GM23338 (cell line): ENCODE data around the gene CACNA2D3. TPM values are rescaled to one million over a fixed set of nuclear protein-coding genes. Genes with fewer than 3 reads are reported as not detected.

Experiments used
- ATAC-seq: fragments of 200-7000 bp; cut with Tn5 transposase; 3 replicates; pipeline ENCODE4 v1.9.1; 2020
- DNase-seq: peaks from one replicate; pipeline ENCODE4 v3.0.0-alpha.2; 2015; ENCODE audit warnings: low spot score
- H2AFZ ChIP-seq: fragments of 200-600 bp; sonication (generic); 2 replicates; pipeline ENCODE4 v1.8.0; 2016; ENCODE audit warnings: antibody characterized with exemption, mild to moderate bottlenecking, moderate library complexity
- H3F3A ChIP-seq: fragments of 200-600 bp; sonication (generic); replicated peaks from 2 replicates; pipeline ENCODE4 v1.8.0; 2017; ENCODE audit warnings: antibody characterized with exemption, mixed run types, low read depth
- H3K27ac ChIP-seq: fragments of 200-600 bp; sonication (generic); 2 replicates; pipeline ENCODE4 v1.6.1; 2016; ENCODE audit warnings: low read depth
- H3K27me3 ChIP-seq: fragments of 200-600 bp; sonication (generic); 2 replicates; pipeline ENCODE4 v1.8.0; 2016; ENCODE audit warnings: mild to moderate bottlenecking, mixed run types, moderate library complexity; ENCODE audit not compliant: insufficient read depth
- H3K36me3 ChIP-seq: fragments of 200-600 bp; sonication (generic); 2 replicates; pipeline ENCODE4 v1.8.0; 2016; ENCODE audit warnings: mild to moderate bottlenecking; ENCODE audit not compliant: insufficient read depth
- H3K4me1 ChIP-seq: fragments of 200-600 bp; sonication (generic); 2 replicates; pipeline ENCODE4 v1.8.0; 2016; ENCODE audit warnings: mild to moderate bottlenecking, moderate library complexity; ENCODE audit not compliant: insufficient read depth
- H3K4me2 ChIP-seq: fragments of 200-600 bp; sonication (generic); 2 replicates; pipeline ENCODE4 v1.7.1; 2017; ENCODE audit warnings: mixed run types
- H3K4me3 ChIP-seq: fragments of 200-600 bp; sonication (generic); 2 replicates; pipeline ENCODE4 v1.6.1; 2016; ENCODE audit warnings: mixed run types
- H3K79me2 ChIP-seq: fragments of 200-600 bp; sonication (generic); replicated peaks from 2 replicates; pipeline ENCODE4 v1.8.0; 2017; ENCODE audit warnings: mild to moderate bottlenecking; ENCODE audit not compliant: insufficient read depth
- H3K9me2 ChIP-seq: fragments of 200-600 bp; sonication (generic); 2 replicates; pipeline ENCODE4 v1.8.0; 2017; ENCODE audit not compliant: insufficient read depth
- H4K20me1 ChIP-seq: fragments of 200-600 bp; sonication (generic); replicated peaks from 2 replicates; pipeline ENCODE4 v1.8.0; 2017; ENCODE audit warnings: mild to moderate bottlenecking; ENCODE audit not compliant: insufficient read depth
- H3K27ac Mint-ChIP-seq: 2 replicates; pipeline ENCODE4 v1.8.0; 2020; ENCODE audit warnings: inconsistent platforms, mild to moderate bottlenecking, moderate library complexity, mixed read lengths
- H3K27me3 Mint-ChIP-seq: 3 replicates; pipeline ENCODE4 v1.8.0; 2022; ENCODE audit warnings: low read depth, mild to moderate bottlenecking, moderate library complexity, mixed read lengths, inconsistent platforms; ENCODE audit not compliant: insufficient read depth, poor library complexity
- H3K36me3 Mint-ChIP-seq: 3 replicates; pipeline ENCODE4 v1.8.0; 2021; ENCODE audit warnings: low read depth, mild to moderate bottlenecking, inconsistent platforms, moderate library complexity, mixed read lengths
- H3K4me1 Mint-ChIP-seq: 3 replicates; pipeline ENCODE4 v1.8.0; 2020; ENCODE audit warnings: mild to moderate bottlenecking, inconsistent platforms, mixed read lengths
- H3K4me3 Mint-ChIP-seq: 3 replicates; pipeline ENCODE4 v1.8.0; 2021; ENCODE audit warnings: moderate library complexity, mild to moderate bottlenecking, inconsistent platforms, mixed read lengths
- H3K9me3 Mint-ChIP-seq: 3 replicates; pipeline ENCODE4 v1.8.0; 2020; ENCODE audit warnings: moderate library complexity, mild to moderate bottlenecking, inconsistent platforms, mixed read lengths
- CREB1 ChIP-seq: fragments of 250-450 bp; sonication (Bioruptor Pico); IDR thresholded peaks from 2 replicates; pipeline ENCODE4 v1.5.0; 2020; ENCODE audit warnings: low read depth, mild to moderate bottlenecking, moderate library complexity
- EZH2 ChIP-seq: fragments of 200-600 bp; sonication (generic); IDR thresholded peaks from one replicate; pipeline ENCODE4 v1.8.0; 2017; ENCODE audit warnings: antibody characterized with exemption, mild to moderate bottlenecking, low read depth; ENCODE audit not compliant: unreplicated experiment
- JUNB ChIP-seq: IDR thresholded peaks from one replicate; pipeline ENCODE4 v1.6.1; 2016; ENCODE audit warnings: antibody characterized with exemption; ENCODE audit not compliant: unreplicated experiment
- NANOG ChIP-seq: IDR thresholded peaks from 2 replicates; pipeline ENCODE4 v1.6.1; 2016; ENCODE audit warnings: antibody characterized with exemption, borderline replicate concordance
- POLR2AphosphoS5 ChIP-seq: IDR thresholded peaks from 2 replicates; pipeline ENCODE4 v1.6.1; 2016; ENCODE audit warnings: antibody characterized with exemption, low read depth
- STAT1 ChIP-seq: IDR thresholded peaks from one replicate; pipeline ENCODE4 v1.6.1; 2016; ENCODE audit warnings: antibody characterized with exemption; ENCODE audit not compliant: unreplicated experiment
- ZNF114 ChIP-seq: fragments of 250-450 bp; sonication (Bioruptor Pico); IDR thresholded peaks from 2 replicates; pipeline ENCODE4 v1.5.0; 2020; ENCODE audit warnings: mild to moderate bottlenecking, moderate library complexity
- ZNF331 ChIP-seq: fragments of 250-450 bp; sonication (Bioruptor Pico); IDR thresholded peaks from 2 replicates; pipeline ENCODE4 v1.5.0; 2020; ENCODE audit warnings: low read depth, mild to moderate bottlenecking, moderate library complexity
- polyA plus RNA-seq: library from polyadenylated mRNA; unstranded; fragments of >200 nt; fragmentation: Nextera tagmentation; extraction: Ambion mirVana; gene quantifications from 2 replicates; pipeline ENCODE4 v1.2.1, GENCODE V29; 2016
- total RNA-seq: library from RNA; depleted of rRNA; stranded (reverse); fragments of >200 nt; shearing (Covaris generic); gene quantifications from 2 replicates; pipeline ENCODE4 v1.2.3, GENCODE V29; 2014
- TF ChIP-seq, protein P1 (sequence below): IDR thresholded peaks from one replicate; pipeline ENCODE4 v1.6.1; 2018; ENCODE audit warnings: antibody characterized with exemption; ENCODE audit not compliant: unreplicated experiment
- TF ChIP-seq, protein P2 (sequence below), 2 experiments: fragments of 200-600 bp in 1 of 2; sonication (generic) in 1 of 2; conservative IDR thresholded peaks; 2 replicates each; pipeline versions ENCODE4 v1.5.1 to v1.6.1; 2016 to 2017; ENCODE audit warnings: antibody characterized with exemption in 2 of 2, low read depth in 2 of 2, mild to moderate bottlenecking in 2 of 2, moderate library complexity in 1 of 2
- TF ChIP-seq, protein P3 (sequence below): fragments of 250-450 bp; sonication (Bioruptor Pico); IDR thresholded peaks from 2 replicates; pipeline ENCODE4 v1.5.0; 2020; ENCODE audit warnings: mild to moderate bottlenecking, moderate library complexity
- TF ChIP-seq, protein P4 (sequence below): IDR thresholded peaks from 2 replicates; pipeline ENCODE4 v1.6.1; 2016; ENCODE audit warnings: antibody characterized with exemption

The CACNA2D3 gene
- total and polyA plus RNA-seq, 2 experiments from 2014 or later: 2.2 to 2.3 TPM

DNA sequence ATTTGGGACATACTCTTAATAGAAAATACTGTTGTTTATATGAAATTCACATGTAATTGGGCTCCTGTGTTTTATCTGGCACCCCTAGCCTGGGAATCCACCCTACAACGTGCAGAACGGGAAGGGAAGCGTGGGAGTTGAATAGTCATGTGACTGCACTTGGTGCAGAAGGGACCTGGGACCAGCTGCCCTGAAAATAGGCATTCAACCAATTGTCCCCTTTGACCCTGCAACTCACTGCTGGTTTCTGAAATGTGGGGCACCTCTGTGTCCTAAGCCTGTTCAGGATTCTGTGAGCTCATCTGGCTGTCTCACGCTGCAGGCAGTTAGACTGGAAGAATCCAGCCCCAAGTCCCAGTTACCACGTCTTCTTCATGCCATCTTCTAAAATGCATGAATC is 79.7 kb downstream of the CACNA2D3 start:
- Histone ChIP-seq H4K20me1 (no peaks in the 10 kb centered on the region), H3K27ac (no peak overlapping the region), H3K36me3 (no peaks in the 10 kb centered on the region), H3K4me3 (no peak overlapping the region), H3K4me2 (no peak overlapping the region), H3K27me3 (no peaks in the 10 kb centered on the region), H2AFZ (no peak overlapping the region), H3K4me1 (no peaks in the 10 kb centered on the region), H3F3A (no peaks in the 10 kb centered on the region), H3K79me2 (no peaks in the 10 kb centered on the region), H3K9me2 (no peaks in the 10 kb centered on the region)
- Mint-ChIP-seq H3K27me3 (peaks cover 3% of the 10 kb centered on the region), H3K4me3 (no peak overlapping the region), H3K4me1 (peaks cover 3% of the 10 kb centered on the region; the same call in 2 of the 3 replicates), H3K27ac (no peak overlapping the region), H3K9me3 (no peaks in the 10 kb centered on the region), H3K36me3 (no peaks in the 10 kb centered on the region)
- no peak for ATAC-seq
- TF ChIP-seq, protein P1, sequence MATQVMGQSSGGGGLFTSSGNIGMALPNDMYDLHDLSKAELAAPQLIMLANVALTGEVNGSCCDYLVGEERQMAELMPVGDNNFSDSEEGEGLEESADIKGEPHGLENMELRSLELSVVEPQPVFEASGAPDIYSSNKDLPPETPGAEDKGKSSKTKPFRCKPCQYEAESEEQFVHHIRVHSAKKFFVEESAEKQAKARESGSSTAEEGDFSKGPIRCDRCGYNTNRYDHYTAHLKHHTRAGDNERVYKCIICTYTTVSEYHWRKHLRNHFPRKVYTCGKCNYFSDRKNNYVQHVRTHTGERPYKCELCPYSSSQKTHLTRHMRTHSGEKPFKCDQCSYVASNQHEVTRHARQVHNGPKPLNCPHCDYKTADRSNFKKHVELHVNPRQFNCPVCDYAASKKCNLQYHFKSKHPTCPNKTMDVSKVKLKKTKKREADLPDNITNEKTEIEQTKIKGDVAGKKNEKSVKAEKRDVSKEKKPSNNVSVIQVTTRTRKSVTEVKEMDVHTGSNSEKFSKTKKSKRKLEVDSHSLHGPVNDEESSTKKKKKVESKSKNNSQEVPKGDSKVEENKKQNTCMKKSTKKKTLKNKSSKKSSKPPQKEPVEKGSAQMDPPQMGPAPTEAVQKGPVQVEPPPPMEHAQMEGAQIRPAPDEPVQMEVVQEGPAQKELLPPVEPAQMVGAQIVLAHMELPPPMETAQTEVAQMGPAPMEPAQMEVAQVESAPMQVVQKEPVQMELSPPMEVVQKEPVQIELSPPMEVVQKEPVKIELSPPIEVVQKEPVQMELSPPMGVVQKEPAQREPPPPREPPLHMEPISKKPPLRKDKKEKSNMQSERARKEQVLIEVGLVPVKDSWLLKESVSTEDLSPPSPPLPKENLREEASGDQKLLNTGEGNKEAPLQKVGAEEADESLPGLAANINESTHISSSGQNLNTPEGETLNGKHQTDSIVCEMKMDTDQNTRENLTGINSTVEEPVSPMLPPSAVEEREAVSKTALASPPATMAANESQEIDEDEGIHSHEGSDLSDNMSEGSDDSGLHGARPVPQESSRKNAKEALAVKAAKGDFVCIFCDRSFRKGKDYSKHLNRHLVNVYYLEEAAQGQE: no peak
- no peak for TF ChIP-seq CREB1 (CRISPR knock-in tag)
- TF ChIP-seq ZNF114 (CRISPR knock-in tag): no peak
- no peak for TF ChIP-seq POLR2AphosphoS5
- TF ChIP-seq, protein P2, sequence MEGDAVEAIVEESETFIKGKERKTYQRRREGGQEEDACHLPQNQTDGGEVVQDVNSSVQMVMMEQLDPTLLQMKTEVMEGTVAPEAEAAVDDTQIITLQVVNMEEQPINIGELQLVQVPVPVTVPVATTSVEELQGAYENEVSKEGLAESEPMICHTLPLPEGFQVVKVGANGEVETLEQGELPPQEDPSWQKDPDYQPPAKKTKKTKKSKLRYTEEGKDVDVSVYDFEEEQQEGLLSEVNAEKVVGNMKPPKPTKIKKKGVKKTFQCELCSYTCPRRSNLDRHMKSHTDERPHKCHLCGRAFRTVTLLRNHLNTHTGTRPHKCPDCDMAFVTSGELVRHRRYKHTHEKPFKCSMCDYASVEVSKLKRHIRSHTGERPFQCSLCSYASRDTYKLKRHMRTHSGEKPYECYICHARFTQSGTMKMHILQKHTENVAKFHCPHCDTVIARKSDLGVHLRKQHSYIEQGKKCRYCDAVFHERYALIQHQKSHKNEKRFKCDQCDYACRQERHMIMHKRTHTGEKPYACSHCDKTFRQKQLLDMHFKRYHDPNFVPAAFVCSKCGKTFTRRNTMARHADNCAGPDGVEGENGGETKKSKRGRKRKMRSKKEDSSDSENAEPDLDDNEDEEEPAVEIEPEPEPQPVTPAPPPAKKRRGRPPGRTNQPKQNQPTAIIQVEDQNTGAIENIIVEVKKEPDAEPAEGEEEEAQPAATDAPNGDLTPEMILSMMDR (conservative IDR thresholded peaks at IDR 0.05; ENCODE audit: low read depth in 2 of 2): no peak
- TF ChIP-seq, protein P3, sequence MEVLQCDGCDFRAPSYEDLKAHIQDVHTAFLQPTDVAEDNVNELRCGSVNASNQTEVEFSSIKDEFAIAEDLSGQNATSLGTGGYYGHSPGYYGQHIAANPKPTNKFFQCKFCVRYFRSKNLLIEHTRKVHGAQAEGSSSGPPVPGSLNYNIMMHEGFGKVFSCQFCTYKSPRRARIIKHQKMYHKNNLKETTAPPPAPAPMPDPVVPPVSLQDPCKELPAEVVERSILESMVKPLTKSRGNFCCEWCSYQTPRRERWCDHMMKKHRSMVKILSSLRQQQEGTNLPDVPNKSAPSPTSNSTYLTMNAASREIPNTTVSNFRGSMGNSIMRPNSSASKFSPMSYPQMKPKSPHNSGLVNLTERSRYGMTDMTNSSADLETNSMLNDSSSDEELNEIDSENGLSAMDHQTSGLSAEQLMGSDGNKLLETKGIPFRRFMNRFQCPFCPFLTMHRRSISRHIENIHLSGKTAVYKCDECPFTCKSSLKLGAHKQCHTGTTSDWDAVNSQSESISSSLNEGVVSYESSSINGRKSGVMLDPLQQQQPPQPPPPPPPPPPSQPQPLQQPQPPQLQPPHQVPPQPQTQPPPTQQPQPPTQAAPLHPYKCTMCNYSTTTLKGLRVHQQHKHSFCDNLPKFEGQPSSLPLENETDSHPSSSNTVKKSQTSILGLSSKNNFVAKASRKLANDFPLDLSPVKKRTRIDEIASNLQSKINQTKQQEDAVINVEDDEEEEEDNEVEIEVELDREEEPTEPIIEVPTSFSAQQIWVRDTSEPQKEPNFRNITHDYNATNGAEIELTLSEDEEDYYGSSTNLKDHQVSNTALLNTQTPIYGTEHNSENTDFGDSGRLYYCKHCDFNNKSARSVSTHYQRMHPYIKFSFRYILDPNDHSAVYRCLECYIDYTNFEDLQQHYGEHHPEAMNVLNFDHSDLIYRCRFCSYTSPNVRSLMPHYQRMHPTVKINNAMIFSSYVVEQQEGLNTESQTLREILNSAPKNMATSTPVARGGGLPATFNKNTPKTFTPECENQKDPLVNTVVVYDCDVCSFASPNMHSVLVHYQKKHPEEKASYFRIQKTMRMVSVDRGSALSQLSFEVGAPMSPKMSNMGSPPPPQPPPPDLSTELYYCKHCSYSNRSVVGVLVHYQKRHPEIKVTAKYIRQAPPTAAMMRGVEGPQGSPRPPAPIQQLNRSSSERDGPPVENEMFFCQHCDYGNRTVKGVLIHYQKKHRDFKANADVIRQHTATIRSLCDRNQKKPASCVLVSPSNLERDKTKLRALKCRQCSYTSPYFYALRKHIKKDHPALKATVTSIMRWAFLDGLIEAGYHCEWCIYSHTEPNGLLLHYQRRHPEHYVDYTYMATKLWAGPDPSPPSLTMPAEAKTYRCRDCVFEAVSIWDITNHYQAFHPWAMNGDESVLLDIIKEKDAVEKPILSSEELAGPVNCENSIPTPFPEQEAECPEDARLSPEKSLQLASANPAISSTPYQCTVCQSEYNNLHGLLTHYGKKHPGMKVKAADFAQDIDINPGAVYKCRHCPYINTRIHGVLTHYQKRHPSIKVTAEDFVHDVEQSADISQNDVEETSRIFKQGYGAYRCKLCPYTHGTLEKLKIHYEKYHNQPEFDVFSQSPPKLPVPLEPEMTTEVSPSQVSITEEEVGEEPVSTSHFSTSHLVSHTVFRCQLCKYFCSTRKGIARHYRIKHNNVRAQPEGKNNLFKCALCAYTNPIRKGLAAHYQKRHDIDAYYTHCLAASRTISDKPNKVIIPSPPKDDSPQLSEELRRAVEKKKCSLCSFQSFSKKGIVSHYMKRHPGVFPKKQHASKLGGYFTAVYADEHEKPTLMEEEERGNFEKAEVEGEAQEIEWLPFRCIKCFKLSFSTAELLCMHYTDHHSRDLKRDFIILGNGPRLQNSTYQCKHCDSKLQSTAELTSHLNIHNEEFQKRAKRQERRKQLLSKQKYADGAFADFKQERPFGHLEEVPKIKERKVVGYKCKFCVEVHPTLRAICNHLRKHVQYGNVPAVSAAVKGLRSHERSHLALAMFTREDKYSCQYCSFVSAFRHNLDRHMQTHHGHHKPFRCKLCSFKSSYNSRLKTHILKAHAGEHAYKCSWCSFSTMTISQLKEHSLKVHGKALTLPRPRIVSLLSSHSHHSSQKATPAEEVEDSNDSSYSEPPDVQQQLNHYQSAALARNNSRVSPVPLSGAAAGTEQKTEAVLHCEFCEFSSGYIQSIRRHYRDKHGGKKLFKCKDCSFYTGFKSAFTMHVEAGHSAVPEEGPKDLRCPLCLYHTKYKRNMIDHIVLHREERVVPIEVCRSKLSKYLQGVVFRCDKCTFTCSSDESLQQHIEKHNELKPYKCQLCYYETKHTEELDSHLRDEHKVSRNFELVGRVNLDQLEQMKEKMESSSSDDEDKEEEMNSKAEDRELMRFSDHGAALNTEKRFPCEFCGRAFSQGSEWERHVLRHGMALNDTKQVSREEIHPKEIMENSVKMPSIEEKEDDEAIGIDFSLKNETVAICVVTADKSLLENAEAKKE (CRISPR knock-in tag): no peak
- no peak for TF ChIP-seq ZNF331
- TF ChIP-seq, protein P4, sequence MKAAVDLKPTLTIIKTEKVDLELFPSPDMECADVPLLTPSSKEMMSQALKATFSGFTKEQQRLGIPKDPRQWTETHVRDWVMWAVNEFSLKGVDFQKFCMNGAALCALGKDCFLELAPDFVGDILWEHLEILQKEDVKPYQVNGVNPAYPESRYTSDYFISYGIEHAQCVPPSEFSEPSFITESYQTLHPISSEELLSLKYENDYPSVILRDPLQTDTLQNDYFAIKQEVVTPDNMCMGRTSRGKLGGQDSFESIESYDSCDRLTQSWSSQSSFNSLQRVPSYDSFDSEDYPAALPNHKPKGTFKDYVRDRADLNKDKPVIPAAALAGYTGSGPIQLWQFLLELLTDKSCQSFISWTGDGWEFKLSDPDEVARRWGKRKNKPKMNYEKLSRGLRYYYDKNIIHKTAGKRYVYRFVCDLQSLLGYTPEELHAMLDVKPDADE: no peak
- TF ChIP-seq EZH2: no peak
- TF ChIP-seq STAT1: no peak
- TF ChIP-seq NANOG: no peak
- TF ChIP-seq JUNB: no peak
- DNase-seq: no peak
